ENCODE results near the gene WDR35.

Gene WDR35

GRCh38 chr2:20011276-20012031 is 21.5 kb upstream of the WDR35 start:
- DNase-seq (ENCODE audit: low spot score), result no peak

GRCh38 chr2:20008703-20009102 is 18.8 kb upstream of the WDR35 start:
- no peak for DNase-seq (ENCODE audit: low spot score)

GRCh38 chr2:20005891-20006470 is 16.1 kb upstream of the WDR35 start:
- DNase-seq (ENCODE audit: low spot score), result no peak

- no peak for DNase-seq (ENCODE audit: low spot score)
Observed at GRCh38 chr2:20005067-20005627, 15.2 kb upstream of the WDR35 start.

- DNase-seq (ENCODE audit: low spot score), result no peak
Observed at GRCh38 chr2:20001361-20001863, 11.5 kb upstream of the WDR35 start.

- no peak for DNase-seq (ENCODE audit: low spot score)
Observed at GRCh38 chr2:19993731-19994130, 3.8 kb upstream of the WDR35 start.

- DNase-seq (ENCODE audit: low spot score), result no peak
Observed at GRCh38 chr2:19991895-19992294, 2.0 kb upstream of the WDR35 start.

GRCh38 chr2:19990416-19990728 is 467 bp upstream of the WDR35 start:
- DNase-seq (ENCODE audit: low spot score), result no peak

- no peak for DNase-seq (ENCODE audit: low spot score)
Observed at GRCh38 chr2:19989342-19989666, 601 bp downstream of the WDR35 start.

- no peak for DNase-seq (ENCODE audit: low spot score)
Observed at GRCh38 chr2:19988600-19988999, 1.3 kb downstream of the WDR35 start.

- DNase-seq (ENCODE audit: low spot score), result no peak
Observed at GRCh38 chr2:19987936-19988335, 2.0 kb downstream of the WDR35 start.

- DNase-seq (ENCODE audit: low spot score), result no peak
Observed at GRCh38 chr2:19982268-19982667, 7.6 kb downstream of the WDR35 start.

- DNase-seq (ENCODE audit: low spot score), result no peak
Observed at GRCh38 chr2:19979932-19980331, 10.0 kb downstream of the WDR35 start.

GRCh38 chr2:19973466-19973865 is 16.4 kb downstream of the WDR35 start:
- DNase-seq (ENCODE audit: low spot score), result no peak

GRCh38 chr2:19971691-19972090 is 18.2 kb downstream of the WDR35 start:
- no peak for DNase-seq (ENCODE audit: low spot score)

GRCh38 chr2:19963386-19963785 is 26.5 kb downstream of the WDR35 start:
- no peak for DNase-seq (ENCODE audit: low spot score)

- peak; percentile 67 for DNase-seq (ENCODE audit: low spot score)
Observed at GRCh38 chr2:19955544-19956422, 34.1 kb downstream of the WDR35 start.

- no peak for DNase-seq (ENCODE audit: low spot score)
Observed at GRCh38 chr2:19949071-19949470, 40.8 kb downstream of the WDR35 start.

- DNase-seq (ENCODE audit: low spot score), result no peak
Observed at GRCh38 chr2:19947184-19947940, 42.5 kb downstream of the WDR35 start.

GRCh38 chr2:19944205-19944845 is 45.6 kb downstream of the WDR35 start:
- no peak for DNase-seq (ENCODE audit: low spot score)

- DNase-seq (ENCODE audit: low spot score), result no peak
Observed at GRCh38 chr2:19943189-19943588, 46.7 kb downstream of the WDR35 start.
